Urinary bladder (tissue), 4 donors: ENCODE measurements around the gene GCLC. TPM values are rescaled to one million over a fixed set of nuclear protein-coding genes. Genes with fewer than 3 reads are reported as not detected.

Experiments
- DNase-seq: peaks from one replicate; pipeline ENCODE4 v3.0.0-alpha.2; 2015; ENCODE audit errors: extremely low spot score
- H3K27ac ChIP-seq: one replicate; pipeline ENCODE4 v1.5.1; 2013; ENCODE audit warnings: low read depth, mild to moderate bottlenecking, moderate library complexity
- H3K36me3 ChIP-seq: one replicate; pipeline ENCODE4 v1.6.1; 2013; ENCODE audit warnings: mild to moderate bottlenecking, moderate library complexity; ENCODE audit not compliant: insufficient read depth
- H3K4me1 ChIP-seq: one replicate; pipeline ENCODE4 v1.6.1; 2013; ENCODE audit warnings: mild to moderate bottlenecking, moderate library complexity; ENCODE audit not compliant: insufficient read depth
- H3K4me3 ChIP-seq: one replicate; pipeline ENCODE4 v1.5.1; 2013; ENCODE audit warnings: low read depth, low read length
- WGBS: extraction: QIAGEN DNeasy Blood & Tissue Kit; methylation state at CpG from one replicate; pipeline ENCODE4 v1.1.7; 2013; 5-methylcytosine and 5-hydroxymethylcytosine counted together
- polyA plus RNA-seq: library from polyadenylated mRNA; stranded (reverse); fragments of 200-250 nt; gene quantifications from one replicate; pipeline ENCODE4 v1.2.3, GENCODE V29; 2013
- total RNA-seq: library from RNA; depleted of rRNA; stranded (reverse); fragments of >200 nt; gene quantifications from one replicate; pipeline ENCODE4 v1.2.3, GENCODE V29; 2014
- donor health status: healthy with polysubstance abuse.
- donor health status: healthy.

Gene GCLC
- total and polyA plus RNA-seq, 2 donors: 34.1 to 98.8 TPM

DNA sequence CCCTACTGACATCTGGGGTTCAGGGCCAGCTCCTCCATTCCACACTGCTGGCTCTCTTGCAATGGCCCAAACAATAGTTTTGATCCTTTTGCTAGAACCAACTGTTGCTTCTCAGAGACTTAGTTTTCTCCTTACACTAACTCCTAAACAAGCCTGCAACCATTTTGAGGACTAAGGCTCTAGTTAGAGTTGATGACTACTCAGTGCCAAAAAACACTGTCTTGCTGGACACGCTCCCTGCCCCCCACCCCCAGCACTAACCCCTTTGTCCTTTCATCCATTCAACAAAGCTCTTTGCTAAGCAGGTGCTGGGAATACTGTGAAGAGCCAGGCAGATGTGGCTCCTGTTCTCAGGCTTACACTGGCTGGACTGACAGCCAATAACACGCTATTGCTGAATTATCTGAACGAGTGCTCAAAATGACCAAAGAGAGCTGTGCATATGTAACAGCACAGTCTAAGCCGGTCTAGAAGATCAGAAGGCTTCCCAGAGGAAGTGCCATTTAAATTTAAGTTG is 17.6 kb downstream of the GCLC start:
- WGBS: 85% methylated on average over 4 of the region's 4 CpGs
- no peaks in the 10 kb centered on the region for H3K36me3 ChIP-seq
- no peak for DNase-seq
- H3K27ac ChIP-seq: no peak overlapping the region
- peaks cover 1% of the 10 kb centered on the region for H3K4me1 ChIP-seq
- H3K4me3 ChIP-seq: no peak overlapping the region

DNA sequence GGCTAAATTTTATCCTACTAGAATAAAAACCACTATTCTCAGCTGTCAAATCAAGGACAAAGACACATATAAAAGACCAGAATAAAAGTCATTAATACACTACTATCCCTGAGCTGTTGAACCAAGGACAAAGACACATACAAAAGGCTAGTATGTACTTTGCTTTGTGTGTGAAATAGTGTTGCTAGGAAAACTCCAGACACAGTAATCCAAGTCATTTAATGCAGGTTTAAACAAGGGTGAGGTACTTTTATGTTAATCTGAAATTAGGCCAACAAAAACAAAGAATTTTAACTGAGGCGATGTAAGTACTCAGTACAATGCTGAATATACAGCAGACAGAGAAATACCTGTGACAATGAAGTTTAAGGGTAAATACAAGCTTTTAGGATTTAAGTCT is 18.9 kb downstream of the GCLC start:
- 53% methylated on average over 1 of the region's 1 CpG for WGBS
- Histone ChIP-seq H3K27ac (no peak overlapping the region), H3K4me1 (peaks cover 1% of the 10 kb centered on the region), H3K4me3 (no peak overlapping the region), H3K36me3 (no peaks in the 10 kb centered on the region)
- no peak for DNase-seq

GRCh38 chr6:53524455-53524815 is 20.5 kb downstream of the GCLC start:
- DNase-seq: no peak
- peak overlapping the region; percentile 10 for H3K27ac ChIP-seq
- H3K4me3 ChIP-seq: no peak overlapping the region
- peaks cover 1% of the 10 kb centered on the region for H3K4me1 ChIP-seq
- 44% methylated on average over 1 of the region's 1 CpG for WGBS
- no peaks in the 10 kb centered on the region for H3K36me3 ChIP-seq

DNA sequence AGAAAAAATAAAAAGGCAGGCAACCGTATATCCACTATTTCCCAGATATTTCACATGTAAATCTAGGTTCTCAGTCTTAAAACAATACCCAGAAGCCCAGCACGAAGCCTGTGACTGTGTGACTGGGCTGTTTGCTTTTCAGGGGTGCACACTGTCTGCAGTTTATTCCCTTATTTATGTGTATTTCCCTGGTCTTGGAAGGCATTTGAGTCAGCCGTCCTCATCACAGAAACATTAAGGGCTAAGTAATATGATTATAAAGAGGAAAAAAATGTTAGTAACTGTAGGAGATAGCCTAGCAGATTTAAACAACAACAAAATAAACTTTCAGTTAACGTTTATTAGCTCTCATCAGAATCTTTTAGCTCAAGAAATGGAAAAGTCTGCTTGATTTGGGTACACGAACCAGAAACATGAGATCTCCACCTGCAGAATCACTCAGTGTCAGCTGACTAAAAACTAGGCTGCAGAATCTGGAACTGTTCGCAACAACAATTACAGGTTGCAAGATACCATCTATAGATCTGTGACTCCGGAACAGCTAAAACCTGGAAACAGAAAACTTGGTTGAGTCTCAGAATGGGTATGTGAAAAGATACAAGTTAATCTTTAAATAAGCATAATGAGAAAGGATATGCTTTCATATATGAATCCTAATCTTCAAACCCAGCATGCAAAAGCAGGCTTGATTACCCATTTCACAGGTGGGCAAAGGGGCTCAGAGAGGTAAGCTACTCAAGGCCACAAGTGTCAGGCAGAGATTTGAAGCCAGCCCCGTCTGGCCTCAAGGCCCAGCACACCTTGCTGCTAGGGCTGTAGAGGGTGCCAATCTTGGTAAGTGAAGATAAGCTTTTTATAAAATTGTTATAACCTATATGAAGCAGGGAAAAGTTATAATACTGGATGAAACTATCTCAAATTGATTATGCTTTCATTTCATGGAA is 21.1 kb downstream of the GCLC start:
- 50% methylated on average over 8 of the region's 8 CpGs for WGBS
- H3K27ac ChIP-seq: peak overlapping the region; percentile 67
- no peak for DNase-seq
- no peak overlapping the region for H3K4me3 ChIP-seq
- H3K4me1 ChIP-seq: peaks cover 3% of the 10 kb centered on the region
- no peaks in the 10 kb centered on the region for H3K36me3 ChIP-seq

DNA sequence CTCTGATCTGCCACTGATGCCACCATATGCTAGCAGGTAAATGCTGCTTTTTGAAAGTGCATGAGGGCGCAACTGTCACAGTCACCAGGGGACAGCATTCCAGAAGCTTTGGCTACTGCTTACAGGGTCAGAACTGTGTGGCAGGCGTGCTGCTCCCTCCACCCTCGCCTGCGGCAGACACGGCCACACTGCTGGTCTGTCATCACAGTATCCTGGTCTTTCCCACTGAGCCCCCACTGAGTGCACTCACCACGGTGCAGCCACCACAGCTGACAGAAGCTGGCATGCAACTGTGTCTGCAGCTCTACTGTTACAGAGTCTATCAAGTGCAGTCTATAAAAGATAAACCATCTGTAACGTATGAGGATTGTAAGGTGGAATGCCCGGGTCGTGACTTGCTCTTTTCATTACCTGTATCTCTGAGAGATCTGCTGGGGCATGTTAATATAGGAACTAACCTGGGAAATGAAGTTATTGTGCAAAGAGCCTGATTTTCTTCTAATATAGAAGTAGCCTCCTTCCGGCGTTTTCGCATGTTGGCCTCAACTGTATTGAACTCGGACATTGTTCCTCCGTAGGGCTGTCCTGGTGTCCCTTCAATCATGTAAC is 24.5 kb downstream of the GCLC start:
- no peak for DNase-seq
- peaks cover 3% of the 10 kb centered on the region for H3K4me1 ChIP-seq
- no peak overlapping the region for H3K27ac ChIP-seq
- H3K36me3 ChIP-seq: no peaks in the 10 kb centered on the region
- no peak overlapping the region for H3K4me3 ChIP-seq
- WGBS: 88% methylated on average over 14 of the region's 14 CpGs

GRCh38 chr6:53518862-53519261 is 26.0 kb downstream of the GCLC start:
- Histone ChIP-seq H3K27ac (no peak overlapping the region), H3K36me3 (no peaks in the 10 kb centered on the region), H3K4me1 (peaks cover 2% of the 10 kb centered on the region), H3K4me3 (no peak overlapping the region)
- no peak for DNase-seq
- 72% methylated on average over 1 of the region's 1 CpG for WGBS

DNA sequence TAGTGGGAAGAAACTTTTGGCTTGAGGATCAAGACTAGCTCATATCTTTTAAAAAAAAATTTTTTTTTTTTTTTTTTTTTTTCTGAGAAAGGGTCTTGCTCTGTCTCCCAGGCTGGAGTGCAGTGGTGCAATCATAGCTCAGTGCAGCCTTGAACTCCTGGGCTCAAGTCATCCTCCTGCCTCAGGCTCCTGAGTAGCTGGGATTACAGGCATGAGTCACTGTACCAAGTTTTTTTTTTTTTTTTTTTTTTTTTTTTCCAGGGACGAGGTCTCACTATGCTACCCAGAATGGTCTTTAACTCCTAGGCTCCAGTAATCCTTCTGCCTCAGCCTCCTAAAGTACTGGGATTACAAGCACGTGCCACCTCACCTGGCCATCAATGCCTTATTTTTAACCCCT is 27.9 kb downstream of the GCLC start:
- H3K4me1 ChIP-seq: peaks cover 2% of the 10 kb centered on the region
- WGBS: 44% methylated on average over 2 of the region's 2 CpGs
- no peak overlapping the region for H3K27ac ChIP-seq
- peaks cover 4% of the 10 kb centered on the region for H3K36me3 ChIP-seq
- H3K4me3 ChIP-seq: no peak overlapping the region
- no peak for DNase-seq

DNA sequence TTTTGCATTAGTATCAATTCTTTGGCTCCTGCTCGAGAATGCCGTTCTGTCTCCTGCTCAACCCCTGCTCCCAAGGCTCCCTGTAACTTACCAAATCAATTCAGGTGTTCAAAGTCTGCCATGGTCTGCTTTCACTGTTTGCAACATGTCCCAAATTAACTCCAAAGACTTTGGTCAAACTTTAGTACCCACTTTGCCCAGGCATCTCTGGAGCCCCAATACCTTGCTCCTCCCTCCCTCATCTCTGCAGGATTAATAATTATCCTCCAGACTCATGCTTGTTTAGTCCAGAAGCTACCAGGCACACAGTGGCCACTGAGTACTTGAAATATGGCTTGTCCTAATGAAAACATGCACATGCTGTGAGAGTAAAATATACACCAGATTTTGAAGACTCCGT is 30.2 kb downstream of the GCLC start:
- Histone ChIP-seq H3K27ac (no peak overlapping the region), H3K36me3 (peaks cover 4% of the 10 kb centered on the region), H3K4me3 (no peak overlapping the region), H3K4me1 (peaks cover 2% of the 10 kb centered on the region)
- DNase-seq: no peak
- 74% methylated on average over 3 of the region's 3 CpGs for WGBS

DNA sequence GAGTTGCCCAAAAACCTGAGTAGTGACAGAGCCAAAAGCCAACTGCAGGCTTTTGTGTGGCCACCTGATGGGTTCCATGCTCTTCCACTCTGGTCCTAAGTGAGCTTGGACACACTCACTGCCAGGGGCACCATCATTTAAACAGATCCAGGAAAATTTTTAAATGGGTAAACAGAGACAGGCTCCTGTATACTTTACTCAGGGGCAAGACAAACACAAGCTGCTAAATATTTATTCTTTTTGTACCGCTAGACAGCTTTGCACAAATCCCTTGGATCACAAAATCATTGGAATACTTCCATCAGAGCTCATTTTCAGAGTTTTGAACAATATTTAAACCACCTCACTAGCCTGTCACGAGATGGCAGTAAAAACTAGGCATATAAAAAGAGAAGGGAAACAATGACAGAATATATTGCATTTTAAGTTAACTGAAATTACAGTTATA is 31.4 kb downstream of the GCLC start:
- no peak for DNase-seq
- Histone ChIP-seq H3K4me1 (no peaks in the 10 kb centered on the region), H3K27ac (no peak overlapping the region), H3K4me3 (no peak overlapping the region), H3K36me3 (peaks cover 6% of the 10 kb centered on the region)
- 27% methylated on average over 2 of the region's 2 CpGs for WGBS

GRCh38 chr6:53513056-53513455 is 31.8 kb downstream of the GCLC start:
- Histone ChIP-seq H3K4me1 (no peaks in the 10 kb centered on the region), H3K4me3 (no peak overlapping the region), H3K27ac (no peak overlapping the region), H3K36me3 (peaks cover 10% of the 10 kb centered on the region)
- 49% methylated on average over 4 of the region's 4 CpGs for WGBS
- no peak for DNase-seq

GRCh38 chr6:53512626-53513025 is 32.3 kb downstream of the GCLC start:
- WGBS: 37% methylated on average over 4 of the region's 4 CpGs
- no peak for DNase-seq
- H3K36me3 ChIP-seq: peaks cover 10% of the 10 kb centered on the region
- no peak overlapping the region for H3K27ac ChIP-seq
- no peaks in the 10 kb centered on the region for H3K4me1 ChIP-seq
- H3K4me3 ChIP-seq: no peak overlapping the region

DNA sequence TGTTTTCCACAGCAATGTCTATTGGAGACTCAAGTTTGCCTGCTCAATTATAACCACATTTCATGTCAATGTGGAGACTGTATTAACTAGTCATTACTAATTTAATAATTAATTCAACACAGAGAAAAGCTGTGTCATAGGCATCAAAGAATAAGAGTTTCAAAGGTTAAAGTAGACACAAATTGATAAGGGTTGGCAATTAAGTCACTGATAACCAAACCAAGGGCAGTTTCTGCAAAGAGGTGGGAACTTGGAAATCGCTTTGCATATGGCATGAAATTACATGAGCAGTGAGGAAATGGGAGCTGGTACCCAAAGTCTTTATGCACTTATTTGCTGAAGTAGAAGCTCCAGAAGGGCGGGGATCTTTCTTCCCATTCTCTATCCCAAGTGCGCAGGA is 34.2 kb downstream of the GCLC start:
- Histone ChIP-seq H3K27ac (no peak overlapping the region), H3K4me1 (no peaks in the 10 kb centered on the region), H3K4me3 (no peak overlapping the region), H3K36me3 (peaks cover 18% of the 10 kb centered on the region)
- WGBS: 98% methylated on average over 3 of the region's 3 CpGs
- DNase-seq: no peak

DNA sequence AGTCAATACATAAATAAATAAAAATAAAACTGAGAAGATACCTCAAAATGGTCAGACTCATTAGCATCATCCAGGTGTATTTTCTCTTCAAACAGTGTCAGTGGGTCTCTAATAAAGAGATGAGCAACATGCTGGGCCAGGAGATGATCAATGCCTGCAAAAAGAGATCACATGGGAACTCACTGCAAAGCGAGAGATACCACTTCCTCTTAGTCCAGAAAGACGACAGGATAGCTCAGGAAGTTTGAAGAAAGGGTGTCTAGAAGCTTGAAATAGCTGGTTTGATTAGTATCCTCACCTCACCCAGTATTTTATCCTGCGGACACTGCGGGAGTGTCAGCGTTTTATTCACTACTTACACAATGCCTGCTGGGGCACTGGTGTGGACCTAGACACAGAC is 38.0 kb downstream of the GCLC start:
- no peak for DNase-seq
- H3K4me3 ChIP-seq: no peak overlapping the region
- 91% methylated on average over 5 of the region's 5 CpGs for WGBS
- H3K4me1 ChIP-seq: no peaks in the 10 kb centered on the region
- no peak overlapping the region for H3K27ac ChIP-seq
- H3K36me3 ChIP-seq: peaks cover 14% of the 10 kb centered on the region

GRCh38 chr6:53504512-53504911 is 40.4 kb downstream of the GCLC start:
- 86% methylated on average over 3 of the region's 3 CpGs for WGBS
- Histone ChIP-seq H3K36me3 (peaks cover 16% of the 10 kb centered on the region), H3K4me3 (no peak overlapping the region), H3K4me1 (no peaks in the 10 kb centered on the region), H3K27ac (no peak overlapping the region)
- no peak for DNase-seq
